Panc1 (cell line): ENCODE data around the gene HPCAL1. TPM values are rescaled to one million over a fixed set of nuclear protein-coding genes. Genes with fewer than 3 reads are reported as not detected.

Experiments
- ATAC-seq: fragments of 200-7000 bp; cut with Tn5 transposase; 2 replicates; pipeline ENCODE4 v1.9.1; 2020; ENCODE audit warnings: mild to moderate bottlenecking, moderate library complexity
- BruUV-seq: library from RNA; stranded (reverse); fragments of 400-500 nt; replicated peaks from 2 replicates; lab custom pipeline; 2021; lab: Mats Ljungman, UMichigan
- CTCF ChIA-PET: fragments of 300-600 bp; sonication (Branson Sonifier 250); formaldehyde crosslinking; loops from one replicate; lab custom pipeline; 2022; ENCODE audit warnings: antibody characterized with exemption; lab: Charles Lee
- POLR2A ChIA-PET: fragments of 300-600 bp; sonication (Branson Sonifier 250); formaldehyde crosslinking; loops from one replicate; lab custom pipeline; 2022; ENCODE audit warnings: antibody characterized with exemption; lab: Charles Lee
- DNase-seq: peaks from one replicate; pipeline ENCODE4 v3.0.0-alpha.2; 2010; ENCODE audit warnings: low read depth, low spot score
- H3K27ac ChIP-seq: 2 replicates; pipeline ENCODE4 v1.5.1; 2011; ENCODE audit warnings: mild to moderate bottlenecking, low read length, inconsistent platforms
- H3K27me3 ChIP-seq: fragments of 200-500 bp; sonication (Bioruptor generic); 2 replicates; pipeline ENCODE4 v1.6.0; 2014; ENCODE audit warnings: low read length, inconsistent platforms; ENCODE audit not compliant: control insufficient read depth, insufficient read depth
- H3K36me3 ChIP-seq: fragments of 200-500 bp; sonication (Bioruptor generic); 2 replicates; pipeline ENCODE4 v1.5.1; 2014; ENCODE audit warnings: inconsistent platforms, mild to moderate bottlenecking, low read length, moderate library complexity; ENCODE audit not compliant: control insufficient read depth, insufficient read depth
- H3K4me1 ChIP-seq: 2 replicates; pipeline ENCODE4 v1.5.1; 2011; ENCODE audit warnings: inconsistent platforms, mild to moderate bottlenecking, low read length, moderate library complexity; ENCODE audit not compliant: control insufficient read depth, insufficient read depth
- H3K4me3 ChIP-seq, 2 experiments: 2 replicates each; pipeline ENCODE4 v1.5.1; 2011 to 2012; ENCODE audit warnings: low read depth in 2 of 2, low read length in 2 of 2, mild to moderate bottlenecking in 2 of 2, inconsistent platforms in 1 of 2, moderate library complexity in 1 of 2
- H3K9me3 ChIP-seq: fragments of 200-500 bp; sonication (Bioruptor generic); 2 replicates; pipeline ENCODE4 v1.5.1; 2014; ENCODE audit warnings: low read depth, mild to moderate bottlenecking, inconsistent platforms, low read length, moderate library complexity; ENCODE audit not compliant: control insufficient read depth, insufficient read depth
- CTCF ChIP-seq: fragments of 450-650 bp; IDR thresholded peaks from 2 replicates; pipeline ENCODE4 v1.5.1; 2017; ENCODE audit warnings: mild to moderate bottlenecking
- POLR2AphosphoS5 ChIP-seq: IDR thresholded peaks from 2 replicates; pipeline ENCODE4 v1.6.1; 2012; ENCODE audit warnings: mild to moderate bottlenecking, low read depth, low read length, moderate library complexity
- REST ChIP-seq, 2 experiments: IDR thresholded peaks; 2 replicates each; pipeline ENCODE4 v1.6.1; 2011 to 2012; ENCODE audit warnings: low read depth in 2 of 2, control low read depth in 1 of 2, low read length in 1 of 2, mild to moderate bottlenecking in 1 of 2, moderate library complexity in 1 of 2; ENCODE audit not compliant: insufficient read depth in 1 of 2
- SIN3A ChIP-seq: IDR thresholded peaks from 2 replicates; pipeline ENCODE4 v1.6.1; 2012; ENCODE audit warnings: low read depth, mild to moderate bottlenecking, low read length, moderate library complexity, borderline replicate concordance; ENCODE audit not compliant: insufficient read depth
- TCF7L2 ChIP-seq: IDR thresholded peaks from 2 replicates; pipeline ENCODE4 v1.6.1; 2011; ENCODE audit warnings: mild to moderate bottlenecking, low read depth, low read length, inconsistent platforms
- in situ Hi-C: cut with HindIII; loops from 2 replicates; pipeline ENCODE4 v1.10.0; 2016; ENCODE audit warnings: low sequenced_read_pairs, low pct_unique_long_range_greater_than_20kb
- intact Hi-C: fragments of 100-400 bp; cut with micrococcal nuclease; formaldehyde crosslinking; loops from one replicate; pipeline ENCODE4 v1.10.0; 2022; ENCODE audit not compliant: unreplicated experiment
- total RNA-seq: library from RNA; stranded (reverse); gene quantifications from one replicate; pipeline ENCODE4 v1.2.1, GENCODE V29; 2021; ENCODE audit not compliant: unreplicated experiment

Gene HPCAL1
- total RNA-seq, 1 experiment from 2014 or later = 234 TPM

GRCh38 chr2:10265329-10266132, 37.2 kb upstream of the HPCAL1 start:
- no TSS peak for BruUV-seq

More at GRCh38 chr2:10265329-10266132, 37.2 kb upstream of the HPCAL1 start:
- DNase-seq = no peak
- in situ Hi-C loops (no loop called here), intact Hi-C loops (no loop called here)
- Histone ChIP-seq H3K36me3 (no peaks in the 10 kb centered on the region), H3K27ac (no peak overlapping the region), H3K9me3 (no peaks in the 10 kb centered on the region), H3K4me3 (no peak overlapping the region), H3K27me3 (no peaks in the 10 kb centered on the region), H3K4me1 (peaks cover 6% of the 10 kb centered on the region)
- TF ChIP-seq REST (IDR thresholded peaks at IDR 0.05; ENCODE audit: insufficient read depth in 1 of 2, low read depth in 2 of 2, low read length in 1 of 2) (no peak), POLR2AphosphoS5 (no peak), SIN3A (no peak), CTCF (no peak), TCF7L2 (no peak)
- no peak for ATAC-seq
- POLR2A ChIA-PET = interaction anchor here (0.7 kb wide), 1 partner anchor 27 kb away, joined by 3 read pairs; no protein-coding TSS in a partner anchor
- CTCF ChIA-PET = interaction anchor here (0.5 to 0.6 kb wide), 2 partner anchors 181 to 412 kb away, joined by 4 to 5 read pairs; no protein-coding TSS in a partner anchor
